Smooth muscle cell (in vitro differentiated cells): Measurements from ENCODE around the gene NOC2L. TPM values are rescaled to one million over a fixed set of nuclear protein-coding genes. Genes with fewer than 3 reads are reported as not detected.

ENCODE experiments used
- DNase-seq: peaks from one replicate; lab custom pipeline; 2025; ENCODE audit not compliant: unreplicated experiment; lab: John Stamatoyannopoulos, UW
- H2AFZ ChIP-seq: fragments of 200-600 bp; sonication (generic); 2 replicates; pipeline ENCODE4 v1.6.0; 2016; ENCODE audit warnings: antibody characterized with exemption, low read depth, mild to moderate bottlenecking
- H3F3A ChIP-seq: fragments of 200-600 bp; sonication (generic); 2 replicates; pipeline ENCODE4 v1.6.0; 2017; ENCODE audit warnings: antibody characterized with exemption, low read depth
- H3K27ac ChIP-seq: fragments of 200-600 bp; sonication (generic); 2 replicates; pipeline ENCODE4 v1.5.1; 2016; ENCODE audit warnings: low read depth, mild to moderate bottlenecking
- H3K27me3 ChIP-seq: fragments of 200-600 bp; sonication (generic); 2 replicates; pipeline ENCODE4 v1.6.1; 2016; ENCODE audit warnings: low read depth, mild to moderate bottlenecking
- H3K36me3 ChIP-seq: fragments of 200-600 bp; sonication (generic); 2 replicates; pipeline ENCODE4 v1.5.1; 2016; ENCODE audit warnings: low read depth
- H3K4me1 ChIP-seq: fragments of 200-600 bp; sonication (generic); 2 replicates; pipeline ENCODE4 v1.5.1; 2016; ENCODE audit warnings: low read depth
- H3K4me2 ChIP-seq: fragments of 200-600 bp; sonication (generic); 2 replicates; pipeline ENCODE4 v1.6.0; 2016; ENCODE audit warnings: mild to moderate bottlenecking
- H3K4me3 ChIP-seq: fragments of 200-600 bp; sonication (generic); 2 replicates; pipeline ENCODE4 v1.5.1; 2016; ENCODE audit warnings: mild to moderate bottlenecking
- H3K79me2 ChIP-seq: fragments of 200-600 bp; sonication (generic); 2 replicates; pipeline ENCODE4 v1.6.0; 2016; ENCODE audit warnings: low read depth, mild to moderate bottlenecking
- H3K9ac ChIP-seq: fragments of 200-600 bp; sonication (generic); 2 replicates; pipeline ENCODE4 v1.6.0; 2016; ENCODE audit warnings: low read depth
- H3K9me3 ChIP-seq: fragments of 200-600 bp; sonication (generic); replicated peaks from 2 replicates; pipeline ENCODE4 v1.5.1; 2016; ENCODE audit warnings: low read depth
- H4K20me1 ChIP-seq: fragments of 200-600 bp; sonication (generic); 2 replicates; pipeline ENCODE4 v1.6.0; 2016; ENCODE audit warnings: low read depth
- WGBS: methylation state at CpG from one replicate; pipeline ENCODE4 v1.1.7; 2016; ENCODE audit warnings: low lambda C conversion rate; 5-methylcytosine and 5-hydroxymethylcytosine counted together
- polyA plus RNA-seq: library from polyadenylated mRNA; unstranded; fragments of >200 nt; fragmentation: Nextera tagmentation; extraction: Ambion mirVana; gene quantifications from 2 replicates; pipeline ENCODE4 v1.2.1, GENCODE V29; 2016
- total RNA-seq: library from RNA; depleted of rRNA; stranded (reverse); fragments of >200 nt; gene quantifications from 2 replicates; pipeline ENCODE4 v1.2.3, GENCODE V29; 2014
- TF ChIP-seq, protein P1 (sequence below): fragments of 200-600 bp; sonication (generic); IDR thresholded peaks from 2 replicates; pipeline ENCODE4 v1.5.1; 2017; ENCODE audit warnings: borderline replicate concordance, mild to moderate bottlenecking, antibody characterized with exemption; ENCODE audit not compliant: insufficient read depth, poor library complexity, severe bottlenecking

The NOC2L gene
- total and polyA plus RNA-seq, 2 experiments from 2014 or later: 38.9 to 64.0 TPM

DNA sequence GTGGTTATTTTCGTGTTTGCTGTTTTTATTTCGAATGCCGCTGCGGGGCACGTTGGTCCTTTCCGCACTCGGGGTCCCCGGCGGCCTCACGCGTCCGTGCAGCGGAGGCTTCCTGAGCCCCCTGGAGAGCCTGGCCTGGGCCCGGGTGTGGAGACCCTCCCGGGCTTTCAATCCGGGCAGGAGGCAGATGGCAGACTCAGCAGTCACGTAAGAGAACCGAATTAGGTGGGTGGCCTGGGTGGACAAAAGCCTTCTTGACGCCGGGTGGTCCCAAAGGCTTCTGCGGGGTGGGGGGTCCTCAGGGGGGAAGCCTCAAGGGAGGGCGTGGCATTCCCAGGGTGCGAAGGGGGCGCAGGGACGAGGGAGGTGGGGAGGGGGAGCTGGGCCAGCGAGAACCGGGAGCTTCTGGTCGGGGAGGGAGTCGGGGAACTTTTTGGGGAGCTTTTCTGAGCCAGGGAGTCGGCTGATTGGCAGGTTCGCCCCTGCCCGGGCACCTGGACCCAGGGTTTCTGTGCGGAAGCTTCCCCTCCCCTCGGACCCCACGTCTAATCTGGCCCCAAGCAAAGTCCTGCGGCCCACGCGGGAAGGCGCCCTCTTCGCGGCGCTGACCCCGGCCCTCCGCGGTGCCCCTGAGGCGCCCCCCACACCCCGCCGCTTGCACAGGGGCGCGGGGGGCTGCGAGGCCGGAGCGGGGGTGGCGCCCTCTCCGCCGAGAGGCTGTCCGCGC, 42.2 kb upstream of the NOC2L start:
- peak overlapping the region; percentile 99 for H3K4me2 ChIP-seq
- peak overlapping the region; percentile 94 for H3K27ac ChIP-seq
- H3K9me3 ChIP-seq: no peaks in the 10 kb centered on the region
- WGBS: 7% methylated on average over 34 of the region's 58 CpGs
- H4K20me1 ChIP-seq: peaks cover 33% of the 10 kb centered on the region
- H3K79me2 ChIP-seq: peaks cover 3% of the 10 kb centered on the region
- no peaks in the 10 kb centered on the region for H3K27me3 ChIP-seq
- H2AFZ ChIP-seq: peak overlapping the region; percentile 63
- no peak for DNase-seq
- peak overlapping the region; percentile 70 for H3K4me3 ChIP-seq
- TF ChIP-seq, protein P1, sequence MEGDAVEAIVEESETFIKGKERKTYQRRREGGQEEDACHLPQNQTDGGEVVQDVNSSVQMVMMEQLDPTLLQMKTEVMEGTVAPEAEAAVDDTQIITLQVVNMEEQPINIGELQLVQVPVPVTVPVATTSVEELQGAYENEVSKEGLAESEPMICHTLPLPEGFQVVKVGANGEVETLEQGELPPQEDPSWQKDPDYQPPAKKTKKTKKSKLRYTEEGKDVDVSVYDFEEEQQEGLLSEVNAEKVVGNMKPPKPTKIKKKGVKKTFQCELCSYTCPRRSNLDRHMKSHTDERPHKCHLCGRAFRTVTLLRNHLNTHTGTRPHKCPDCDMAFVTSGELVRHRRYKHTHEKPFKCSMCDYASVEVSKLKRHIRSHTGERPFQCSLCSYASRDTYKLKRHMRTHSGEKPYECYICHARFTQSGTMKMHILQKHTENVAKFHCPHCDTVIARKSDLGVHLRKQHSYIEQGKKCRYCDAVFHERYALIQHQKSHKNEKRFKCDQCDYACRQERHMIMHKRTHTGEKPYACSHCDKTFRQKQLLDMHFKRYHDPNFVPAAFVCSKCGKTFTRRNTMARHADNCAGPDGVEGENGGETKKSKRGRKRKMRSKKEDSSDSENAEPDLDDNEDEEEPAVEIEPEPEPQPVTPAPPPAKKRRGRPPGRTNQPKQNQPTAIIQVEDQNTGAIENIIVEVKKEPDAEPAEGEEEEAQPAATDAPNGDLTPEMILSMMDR: no peak
- no peaks in the 10 kb centered on the region for H3K36me3 ChIP-seq
- H3F3A ChIP-seq: no peaks in the 10 kb centered on the region
- H3K4me1 ChIP-seq: peaks cover 13% of the 10 kb centered on the region
- peak overlapping the region; percentile 88 for H3K9ac ChIP-seq

DNA sequence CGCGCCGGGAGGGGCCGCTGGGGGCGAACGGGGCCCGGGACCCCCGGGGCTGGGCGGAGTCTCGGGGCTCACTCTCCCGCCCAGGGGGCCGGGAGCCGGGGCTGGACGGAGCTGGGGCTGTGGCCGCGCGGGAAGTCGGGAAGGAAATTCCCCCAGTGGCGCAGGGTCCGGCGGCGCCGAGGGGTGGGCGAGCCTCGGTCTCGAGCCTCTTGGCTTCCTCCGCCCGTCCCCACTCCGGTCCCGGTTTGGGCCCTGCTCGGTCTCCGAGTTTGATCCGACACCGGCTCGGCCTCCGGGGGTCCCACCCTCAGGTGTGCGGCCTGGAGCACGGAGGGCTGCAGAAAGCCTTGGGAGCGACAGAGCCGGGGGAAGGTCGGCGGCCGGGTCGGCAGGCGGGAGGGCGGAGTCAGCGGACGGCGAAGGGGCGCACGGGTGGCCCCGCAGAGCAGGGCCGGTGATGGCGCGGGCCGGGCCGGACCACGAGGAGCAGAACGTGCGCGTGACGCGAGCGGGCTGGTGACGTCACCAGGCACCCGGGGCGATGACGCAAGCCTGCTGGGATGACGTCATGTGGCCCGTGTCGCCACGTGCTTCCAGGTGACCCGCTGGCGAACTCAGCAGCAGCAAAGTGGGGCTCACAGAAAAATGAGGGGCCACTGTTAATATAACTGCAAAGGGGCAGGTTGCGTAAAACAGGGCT, 41.5 kb upstream of the NOC2L start:
- Histone ChIP-seq H3K4me2 (peak overlapping the region; percentile 99), H3K9me3 (no peaks in the 10 kb centered on the region), H3K27me3 (no peaks in the 10 kb centered on the region), H2AFZ (peak overlapping the region; percentile 58), H3K9ac (peak overlapping the region; percentile 88), H3K4me3 (peak overlapping the region; percentile 70), H4K20me1 (peaks cover 33% of the 10 kb centered on the region), H3F3A (no peaks in the 10 kb centered on the region), H3K79me2 (peaks cover 3% of the 10 kb centered on the region), H3K27ac (peak overlapping the region; percentile 94), H3K4me1 (peaks cover 12% of the 10 kb centered on the region), H3K36me3 (no peaks in the 10 kb centered on the region)
- WGBS: 2% methylated on average over 49 of the region's 75 CpGs
- TF ChIP-seq, protein P1: no peak
- DNase-seq: peak; percentile 89

DNA sequence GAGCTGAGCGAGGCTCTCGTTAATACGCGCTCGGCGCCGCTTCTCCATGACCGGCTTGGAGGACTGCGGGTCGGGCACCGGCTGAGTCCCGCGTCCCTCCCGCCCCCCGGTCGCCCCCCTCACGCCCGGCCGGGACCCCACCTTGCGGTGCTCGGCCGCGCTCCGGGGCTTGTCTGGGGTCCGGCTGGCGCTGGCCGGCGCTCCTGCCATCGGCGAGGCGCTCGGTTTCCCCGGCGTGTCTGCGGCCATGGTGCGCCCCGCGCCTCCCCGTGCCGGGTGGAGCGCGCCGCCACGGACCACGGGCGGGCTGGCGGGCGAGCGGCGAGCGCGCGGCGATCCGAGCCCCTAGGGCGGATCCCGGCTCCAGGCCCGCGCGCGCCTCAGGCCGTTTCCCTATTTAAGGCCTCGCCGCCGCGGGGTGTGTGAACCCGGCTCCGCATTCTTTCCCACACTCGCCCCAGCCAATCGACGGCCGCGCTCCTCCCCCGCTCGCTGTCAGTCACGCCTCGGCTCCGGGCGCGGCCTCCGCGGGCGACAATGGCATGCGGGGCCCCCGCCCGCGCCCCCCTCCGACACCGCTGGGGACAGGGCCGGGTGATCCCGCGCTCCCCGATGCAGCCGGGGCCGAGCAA, 40.8 kb upstream of the NOC2L start, which contains the start of gene HES4:
Gene HES4 (minus strand): TSS at position 373 of the 632 bp plus-strand sequence. CDS start 124 bp downstream, at position 249.
- peak within 1 kb of the TSS; percentile 99 for H3K4me2 ChIP-seq
- H3K36me3 ChIP-seq: no peaks in the 10 kb centered on the region
- WGBS: 2% methylated on average over 80 of the region's 95 CpGs
- DNase-seq: peak; percentile 89
- TF ChIP-seq, protein P1: no peak
- H3K79me2 ChIP-seq: peaks cover 3% of the 10 kb centered on the region
- H3K27me3 ChIP-seq: no peaks in the 10 kb centered on the region
- H3F3A ChIP-seq: no peaks in the 10 kb centered on the region
- H3K9me3 ChIP-seq: no peaks in the 10 kb centered on the region
- peak within 1 kb of the TSS; percentile 58 for H2AFZ ChIP-seq
- H4K20me1 ChIP-seq: peaks cover 33% of the 10 kb centered on the region
- peak within 1 kb of the TSS; percentile 88 for H3K9ac ChIP-seq
- H3K27ac ChIP-seq: peak within 1 kb of the TSS; percentile 94
- peak within 1 kb of the TSS; percentile 70 for H3K4me3 ChIP-seq
- peaks cover 5% of the 10 kb centered on the region for H3K4me1 ChIP-seq
